A549 (cell line): Measurements from ENCODE around the gene CS. TPM values are rescaled to one million over a fixed set of nuclear protein-coding genes. Genes with fewer than 3 reads are reported as not detected.
"Not testable (repeated sequence)": the region's sequence is repeated elsewhere in the genome, so short reads cannot be mapped to it uniquely, and the experiment has no call there.

Source experiments
- ATAC-seq, 2 experiments: fragments of 200-7000 bp in 1 of 2; fragments of >200 bp in 1 of 2; cut with Nextera tagmentation in 1 of 2; cut with Tn5 transposase in 1 of 2; 3 replicates each; pipeline versions ENCODE4 v1.8.0 to v1.9.1; 2018 to 2020; ENCODE audit warnings: mild to moderate bottlenecking in 1 of 2, moderate library complexity in 1 of 2
- CTCF ChIA-PET: fragments of 300-600 bp; sonication (Branson Sonifier 250); formaldehyde crosslinking; extraction: SDS; loops from one replicate; lab custom pipeline; 2021; ENCODE audit warnings: antibody characterized with exemption, inconsistent platforms; lab: Yijun Ruan, JAX
- POLR2A ChIA-PET: fragments of 350-600 bp; formaldehyde crosslinking; extraction: SDS; loops from one replicate; lab custom pipeline; 2021; ENCODE audit warnings: antibody characterized with exemption, inconsistent platforms; lab: Yijun Ruan, JAX
- DNase-seq, 2 experiments: peaks; one replicate each; pipeline versions ENCODE4 v3.0.0 to v3.0.0-alpha.2; 2011 to 2016; ENCODE audit warnings: low read depth in 1 of 2, low spot score in 1 of 2
- FAIRE-seq: peaks from 2 replicates; lab custom pipeline; 2011; peaks lifted over from hg19 to GRCh38; lab: Jason Lieb, UNC
- H3K27ac ChIP-seq, 2 experiments: fragments of >200 bp; sonication (Bioruptor Twin); formaldehyde crosslinking; 3 replicates each; pipeline ENCODE4 v1.5.1; 2016 to 2017
- H3K4me1 ChIP-seq: fragments of >200 bp; sonication (Bioruptor Twin); formaldehyde crosslinking; 3 replicates; pipeline ENCODE4 v1.6.1; 2016
- H3K4me2 ChIP-seq: fragments of >200 bp; sonication (Bioruptor Twin); formaldehyde crosslinking; 3 replicates; pipeline ENCODE4 v1.6.1; 2016
- H3K4me3 ChIP-seq: fragments of >200 bp; sonication (Bioruptor Twin); formaldehyde crosslinking; 3 replicates; pipeline ENCODE4 v1.5.1; 2016
- H3K9me3 ChIP-seq: fragments of >200 bp; sonication (Bioruptor Twin); formaldehyde crosslinking; 3 replicates; pipeline ENCODE4 v1.6.1; 2016
- BCL3 ChIP-seq: fragments of >200 bp; sonication (Bioruptor Twin); formaldehyde crosslinking; IDR thresholded peaks from 3 replicates; pipeline ENCODE4 v1.6.1; 2016
- CEBPB ChIP-seq, 2 experiments: fragments of >200 bp in 1 of 2; sonication (Bioruptor Twin) in 1 of 2; formaldehyde crosslinking in 1 of 2; IDR thresholded peaks; 2 replicates each; pipeline ENCODE4 v1.6.1; 2012 to 2016
- EHMT2 ChIP-seq: fragments of 200-600 bp; sonication (generic); IDR thresholded peaks from 2 replicates; pipeline ENCODE4 v1.6.1; 2016; ENCODE audit warnings: antibody characterized with exemption, low read depth, mild to moderate bottlenecking, moderate library complexity
- ESRRA ChIP-seq: fragments of 150-350 bp; IDR thresholded peaks from 2 replicates; pipeline ENCODE4 v1.6.1; 2014; ENCODE audit warnings: mild to moderate bottlenecking, low read length, borderline replicate concordance
- FOSL2 ChIP-seq, 2 experiments: fragments of 450-650 bp in 1 of 2; fragments of >200 bp in 1 of 2; sonication (Bioruptor Twin) in 1 of 2; formaldehyde crosslinking; IDR thresholded peaks; 2 replicates each; pipeline versions ENCODE4 v1.5.0 to v1.6.1; 2016 to 2020; ENCODE audit warnings: mild to moderate bottlenecking in 1 of 2, moderate library complexity in 1 of 2
- GATA3 ChIP-seq: IDR thresholded peaks from 2 replicates; pipeline ENCODE4 v1.6.1; 2012; ENCODE audit warnings: borderline replicate concordance
- HES2 ChIP-seq: fragments of >200 bp; sonication (Bioruptor Twin); formaldehyde crosslinking; IDR thresholded peaks from 2 replicates; pipeline ENCODE4 v1.6.1; 2016
- KDM1A ChIP-seq: fragments of 200-600 bp; sonication (generic); IDR thresholded peaks from 2 replicates; pipeline ENCODE4 v1.6.1; 2016; ENCODE audit warnings: low read depth, mild to moderate bottlenecking
- MAX ChIP-seq: IDR thresholded peaks from 2 replicates; pipeline ENCODE4 v1.6.1; 2012
- MYC ChIP-seq: IDR thresholded peaks from 2 replicates; pipeline ENCODE4 v1.6.1; 2012; ENCODE audit warnings: mild to moderate bottlenecking, inconsistent platforms, low read length, improper control_type of control experiment, borderline replicate concordance
- NFE2L2 ChIP-seq: fragments of 150-350 bp; conservative IDR thresholded peaks from 2 replicates; pipeline ENCODE4 v1.6.1; 2014; ENCODE audit warnings: low read length
- NR3C1 ChIP-seq: fragments of >200 bp; sonication (Bioruptor Twin); formaldehyde crosslinking; IDR thresholded peaks from 3 replicates; pipeline ENCODE4 v1.6.1; 2017
- POLR2A ChIP-seq: IDR thresholded peaks from 2 replicates; pipeline ENCODE4 v1.6.1; 2012; ENCODE audit warnings: mild to moderate bottlenecking, low read length
- RARB ChIP-seq: fragments of 250-450 bp; sonication (Bioruptor Pico); IDR thresholded peaks from 2 replicates; pipeline ENCODE4 v1.8.0; 2021; ENCODE audit warnings: mild to moderate bottlenecking, moderate library complexity
- RFX5 ChIP-seq: fragments of 450-650 bp; IDR thresholded peaks from 2 replicates; pipeline ENCODE4 v1.7.1; 2014; ENCODE audit warnings: antibody characterized with exemption, mild to moderate bottlenecking, moderate library complexity
- RNF2 ChIP-seq: fragments of 200-600 bp; sonication (generic); IDR thresholded peaks from 2 replicates; pipeline ENCODE4 v1.6.1; 2016; ENCODE audit warnings: low read depth, mild to moderate bottlenecking, antibody characterized with exemption, moderate library complexity, borderline replicate concordance
- TP53 ChIP-seq: fragments of 250-450 bp; sonication (Bioruptor Pico); IDR thresholded peaks from 2 replicates; pipeline ENCODE4 v1.5.0; 2021; ENCODE audit warnings: mild to moderate bottlenecking, moderate library complexity
- USF2 ChIP-seq: fragments of 450-650 bp; IDR thresholded peaks from 2 replicates; pipeline ENCODE4 v1.6.1; 2014; ENCODE audit warnings: antibody characterized with exemption
- ZNF302 ChIP-seq: fragments of 250-450 bp; sonication (Bioruptor Pico); IDR thresholded peaks from 2 replicates; pipeline ENCODE4 v1.9.0; 2021; ENCODE audit warnings: inconsistent platforms, mild to moderate bottlenecking, moderate library complexity
- WGBS: methylation state at CpG from one replicate; pipeline ENCODE4 v1.1.6; 2017; ENCODE audit errors: missing lambda C conversion rate; 5-methylcytosine and 5-hydroxymethylcytosine counted together
- polyA plus RNA-seq, 4 experiments: library from polyadenylated mRNA; depleted of rRNA in 3 of 4; stranded (reverse); fragments of >200 nt; fragmentation: RNase III in 1 of 4; extraction: RNeasy Plus Mini Kit Qiagen cat#74134 plus additional on column Dnase treatment in 1 of 4; gene quantifications; 2 replicates in 3 of 4; 3 replicates in 1 of 4; pipeline ENCODE4 v1.2.3, GENCODE V29; 2011 to 2017

Gene CS
- polyA plus RNA-seq, 2 of the 4 experiments (the other 2 are of a cell fraction) = 146 to 223 TPM

GRCh38 chr12:56337753-56338251, 37.7 kb upstream of the CS start:
- Histone ChIP-seq H3K4me1 (peaks cover 11% of the 10 kb centered on the region), H3K9me3 (no peaks in the 10 kb centered on the region), H3K4me2 (no peak overlapping the region), H3K27ac (no peak overlapping the region), H3K4me3 (no peak overlapping the region)
- no peak for TF ChIP-seq ZNF302 (CRISPR knock-in tag)
- TF ChIP-seq EHMT2 = no peak
- TF ChIP-seq KDM1A = no peak
- TF ChIP-seq CEBPB (IDR thresholded peaks at IDR 0.05) = 0 out of 4 replicates have a peak, but pooled peaks of 1 of the 2 experiments have one; percentile 41
- TF ChIP-seq RARB (CRISPR knock-in tag) = no peak
- TF ChIP-seq BCL3 = no peak
- TF ChIP-seq NFE2L2 = no peak
- no peak for TF ChIP-seq MYC
- DNase-seq (no peak), ATAC-seq (no peak), FAIRE-seq (no peak)
- 47% methylated on average over 8 of the region's 8 CpGs for WGBS
- ChIA-PET POLR2A (interaction anchor here (0.8 kb wide), 1 partner anchor 22 kb away, joined by 4 read pairs; the partner anchor contains the start of gene CNPY2), CTCF (interaction anchor here (0.7 to 2.2 kb wide), 6 partner anchors 9 to 127 kb away, joined by 3 to 8 read pairs (median 4); partner anchors contain the start of gene STAT2)

GRCh38 chr12:56336361-56337167, 36.4 kb upstream of the CS start:
- no peak overlapping the region for H3K27ac ChIP-seq
- no peak for ATAC-seq
- CTCF ChIA-PET = interaction anchor here (0.6 to 2.6 kb wide), 6 partner anchors 13 to 127 kb away, joined by 3 to 9 read pairs (median 6); no protein-coding TSS in a partner anchor

GRCh38 chr12:56335527-56335926, 35.4 kb upstream of the CS start:
- POLR2A ChIA-PET, H3K4me3 ChIP-seq, H3K27ac ChIP-seq, H3K4me2 ChIP-seq, H3K9me3 ChIP-seq, DNase-seq, ATAC-seq, FAIRE-seq: not testable (repeated sequence)
- peaks cover 15% of the 10 kb centered on the region for H3K4me1 ChIP-seq
- CTCF ChIA-PET = interaction anchor here (1.5 to 2.6 kb wide), 3 partner anchors 22 to 128 kb away, joined by 7 to 9 read pairs (median 7); no protein-coding TSS in a partner anchor
- WGBS = 91% methylated on average over 8 of the region's 8 CpGs

More at GRCh38 chr12:56336361-56337167, 36.4 kb upstream of the CS start:
- TF ChIP-seq RFX5 (no peak), NR3C1 (no peak), RNF2 (no peak), KDM1A (no peak), TP53 (CRISPR knock-in tag) (no peak)
- TF ChIP-seq, all 56 proteins: peak for 0
- DNase-seq = no peak
- WGBS = 87% methylated on average over 9 of the region's 9 CpGs
- H3K4me3 ChIP-seq = no peak overlapping the region
- H3K4me2 ChIP-seq = no peak overlapping the region
- H3K4me1 ChIP-seq = peaks cover 15% of the 10 kb centered on the region
- H3K9me3 ChIP-seq = no peaks in the 10 kb centered on the region
- POLR2A ChIA-PET = no interaction called here
- no peak for FAIRE-seq

- Histone ChIP-seq H3K4me1 (peaks cover 15% of the 10 kb centered on the region), H3K4me2 (peak overlapping the region; percentile 83), H3K9me3 (no peaks in the 10 kb centered on the region), H3K27ac (peak overlapping the region; percentile 91 to 92), H3K4me3 (peak overlapping the region; percentile 54)
- FAIRE-seq (no peak), ATAC-seq (peak; percentile 3; a peak in 4 of 6 replicates), DNase-seq (no peak)
- ChIA-PET CTCF (interaction anchor here (0.6 to 2.6 kb wide), 11 partner anchors 9 to 190 kb away, joined by 3 to 9 read pairs (median 3); partner anchors contain the start of gene STAT2), POLR2A (interaction anchor here (0.5 to 2.5 kb wide), 5 partner anchors 18 to 345 kb away, joined by 3 to 21 read pairs (median 8); partner anchors contain the start of genes CNPY2, SPRYD4, STAT2 and TIMELESS)
- 9% methylated on average over 6 of the region's 6 CpGs for WGBS
- TF ChIP-seq RNF2 = no peak
- no peak for TF ChIP-seq USF2
- TF ChIP-seq GATA3 = no peak
- TF ChIP-seq MAX = no peak
- TF ChIP-seq POLR2A = 0 out of 2 replicates have a peak, but pooled peaks have one; percentile 18
- no peak for TF ChIP-seq ESRRA
- TF ChIP-seq CEBPB (IDR thresholded peaks at IDR 0.05) = no peak
- TF ChIP-seq FOSL2 (IDR thresholded peaks at IDR 0.05) = no peak
- no peak for TF ChIP-seq FOSL2 (CRISPR knock-in tag; IDR thresholded peaks at IDR 0.05)
- TF ChIP-seq NR3C1 = no peak
- TF ChIP-seq HES2 = no peak
- TF ChIP-seq TP53 (CRISPR knock-in tag) = peak; percentile 78; the same call in 1 of the 2 replicates
Measured at GRCh38 chr12:56334490-56334793, 34.3 kb upstream of the CS start.
